Glomerular endothelial cell (primary cell): ENCODE measurements around the gene MYO5A. TPM values are rescaled to one million over a fixed set of nuclear protein-coding genes. Genes with fewer than 3 reads are reported as not detected.
"Not testable (repeated sequence)": the region's sequence is repeated elsewhere in the genome, so short reads cannot be mapped to it uniquely, and the experiment has no call there.

Experiments used
- DNase-seq: peaks from one replicate; pipeline ENCODE4 v3.0.0-alpha.2; 2011; ENCODE audit warnings: low read depth, low spot score; ENCODE audit errors: extremely low read depth
- total RNA-seq: library from RNA; depleted of rRNA; stranded (reverse); fragments of >200 nt; gene quantifications from 2 replicates; pipeline ENCODE4 v1.2.3, GENCODE V29; 2015

MYO5A gene
- total RNA-seq, 1 donor from 2014 or later: 70.9 TPM

GRCh38 chr15:52466134-52466701, 62.5 kb downstream of the MYO5A start:
- DNase-seq: no peak

- DNase-seq: no peak
These were observed 64.2 kb downstream of the MYO5A start for GRCh38 chr15:52464478-52464877.

DNA sequence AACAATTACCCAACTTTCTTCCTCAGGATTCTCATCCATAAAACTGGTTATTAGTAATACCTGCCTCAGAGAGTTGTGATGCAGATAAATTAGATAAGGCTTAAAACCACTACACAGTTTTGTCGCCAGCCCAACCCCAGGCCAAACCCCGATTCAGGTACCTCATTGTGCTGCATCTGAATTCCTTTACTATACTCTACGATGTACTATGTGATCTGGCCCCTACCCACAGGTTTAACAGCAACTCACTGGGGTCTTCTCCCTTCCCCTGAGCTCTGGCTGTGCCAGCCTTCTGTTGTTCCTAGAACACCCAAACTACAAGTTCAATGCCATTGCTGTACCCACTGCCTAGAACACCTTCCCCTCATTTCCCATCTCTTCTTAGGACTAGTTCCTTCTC, 64.6 kb downstream of the MYO5A start:
- no peak for DNase-seq

DNA sequence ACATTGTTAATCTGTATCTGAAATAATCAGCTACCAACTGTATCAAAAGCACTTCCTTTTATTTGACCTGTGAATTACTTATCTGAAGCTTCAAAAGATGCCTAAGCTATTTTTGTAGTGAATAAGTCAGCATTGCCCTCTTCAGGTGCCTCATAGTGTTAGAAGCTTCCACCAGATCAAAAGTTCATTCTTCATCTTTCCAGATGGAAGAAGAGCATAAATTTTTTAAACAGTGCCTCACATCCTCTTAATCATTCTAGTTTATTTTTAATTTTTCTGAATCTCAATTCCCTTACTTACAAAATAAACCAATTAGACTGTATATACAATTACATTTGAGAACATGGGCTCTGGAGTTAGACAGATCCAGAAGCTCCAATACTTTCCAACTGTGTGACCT, 65.0 kb downstream of the MYO5A start:
- DNase-seq: no peak

- no peak for DNase-seq
These were observed 65.8 kb downstream of the MYO5A start for GRCh38 chr15:52462806-52463360.

DNA sequence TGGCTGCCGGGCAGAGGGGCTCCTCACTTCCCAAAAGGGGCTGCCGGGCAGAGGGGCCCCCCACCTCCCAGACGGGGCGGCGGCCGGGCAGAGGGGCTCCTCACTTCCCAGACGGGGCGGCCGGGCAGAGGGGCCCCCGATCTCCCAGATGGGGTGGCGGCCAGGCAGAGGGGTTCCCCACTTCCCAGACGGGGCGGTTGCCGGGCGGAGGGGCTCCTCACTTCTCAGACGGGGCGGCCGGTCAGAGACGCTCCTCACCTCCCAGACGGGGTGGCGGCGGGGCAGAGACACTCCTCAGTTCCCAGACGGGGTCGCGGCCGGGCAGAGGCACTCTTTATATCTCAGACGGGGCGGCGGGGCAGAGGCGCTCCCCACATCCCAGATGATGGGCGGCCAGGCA, 69.0 kb downstream of the MYO5A start:
- not testable (repeated sequence) for DNase-seq

- DNase-seq: not testable (repeated sequence)
These were observed 69.4 kb downstream of the MYO5A start for GRCh38 chr15:52459265-52459664.

- DNase-seq: no peak
These were observed 80.4 kb downstream of the MYO5A start for GRCh38 chr15:52448011-52448890.

DNA sequence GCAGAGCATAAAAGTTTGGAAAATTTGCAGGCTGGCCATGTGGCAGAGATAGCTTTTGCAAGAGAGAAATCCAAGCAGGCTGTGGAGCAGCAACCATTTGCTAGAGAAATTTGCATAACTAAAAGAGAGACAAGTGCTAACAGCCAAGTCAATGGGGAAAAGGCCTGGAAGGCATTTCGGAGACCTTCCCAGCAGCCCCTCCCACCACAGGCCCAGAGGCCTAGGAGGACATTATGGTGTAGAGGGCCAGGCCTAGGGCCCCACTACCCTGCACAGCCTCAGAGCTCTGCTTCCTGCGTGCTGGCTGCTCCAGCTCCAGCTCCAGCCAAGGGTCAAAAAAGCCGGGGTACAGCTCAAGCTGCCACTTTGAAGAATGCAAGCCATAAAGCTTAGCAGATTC, 82.7 kb downstream of the MYO5A start:
- DNase-seq: no peak

GRCh38 chr15:52445553-52445952, 83.1 kb downstream of the MYO5A start:
- no peak for DNase-seq

DNA sequence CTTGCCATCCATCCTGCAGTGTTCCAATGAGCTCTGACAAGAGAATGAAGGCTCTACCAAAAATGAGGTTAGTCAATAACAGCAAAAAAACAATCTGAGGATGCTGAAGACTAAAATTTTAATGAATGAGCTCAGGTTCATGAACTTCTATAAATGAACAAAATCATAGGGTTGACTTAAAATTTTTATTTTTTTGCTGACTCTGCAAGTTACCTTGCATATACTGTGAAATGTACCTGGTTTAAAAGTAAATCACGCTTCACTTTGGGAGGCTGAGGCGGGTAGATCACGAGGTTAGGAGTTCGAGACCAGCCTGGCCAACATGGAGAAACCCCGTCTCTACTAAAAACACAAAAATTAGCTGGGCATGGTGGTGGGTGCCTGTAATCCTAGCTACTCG, 85.5 kb downstream of the MYO5A start:
- not testable (repeated sequence) for DNase-seq

DNA sequence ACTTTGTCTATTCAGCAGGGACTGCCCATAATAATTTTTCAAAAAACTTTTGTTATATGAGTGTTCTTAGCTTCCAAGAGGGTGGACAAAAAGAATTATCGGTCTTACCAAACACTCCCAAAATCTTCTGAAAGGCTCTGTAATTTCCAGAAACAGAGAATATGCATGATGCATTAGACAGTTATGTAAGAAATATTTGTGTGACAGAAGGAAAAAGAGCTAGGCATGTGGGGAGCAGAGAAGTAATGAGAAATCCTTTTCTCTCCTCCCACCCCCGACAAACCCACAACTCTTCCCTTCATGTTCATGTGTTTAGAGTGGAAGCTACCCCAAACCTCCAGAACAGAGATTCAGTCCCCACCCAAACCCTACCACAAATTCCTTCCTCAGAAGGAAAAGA, 86.8 kb downstream of the MYO5A start:
- DNase-seq: no peak

DNA sequence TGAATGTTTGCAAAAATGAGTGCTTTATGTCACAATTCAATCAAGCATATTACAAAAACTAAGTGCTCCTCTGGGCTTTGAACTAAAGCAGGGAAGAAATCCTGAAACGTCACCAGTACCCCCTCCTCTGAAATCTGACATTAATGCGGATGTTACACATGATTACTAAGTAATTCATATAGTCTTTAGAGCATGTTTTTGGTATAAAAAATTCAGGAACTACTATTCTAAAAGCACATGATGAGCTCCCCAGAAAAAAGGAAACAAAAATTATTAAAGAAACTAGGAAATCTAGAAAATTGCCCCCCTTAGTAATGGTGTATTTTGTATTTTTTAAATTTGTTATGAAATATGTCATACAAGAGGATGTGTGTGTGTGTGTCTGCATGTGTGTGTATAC, 87.7 kb downstream of the MYO5A start:
- DNase-seq: no peak

GRCh38 chr15:52440414-52440813, 88.3 kb downstream of the MYO5A start:
- no peak for DNase-seq

- DNase-seq: no peak
These were observed 89.2 kb downstream of the MYO5A start for GRCh38 chr15:52439470-52439869.

DNA sequence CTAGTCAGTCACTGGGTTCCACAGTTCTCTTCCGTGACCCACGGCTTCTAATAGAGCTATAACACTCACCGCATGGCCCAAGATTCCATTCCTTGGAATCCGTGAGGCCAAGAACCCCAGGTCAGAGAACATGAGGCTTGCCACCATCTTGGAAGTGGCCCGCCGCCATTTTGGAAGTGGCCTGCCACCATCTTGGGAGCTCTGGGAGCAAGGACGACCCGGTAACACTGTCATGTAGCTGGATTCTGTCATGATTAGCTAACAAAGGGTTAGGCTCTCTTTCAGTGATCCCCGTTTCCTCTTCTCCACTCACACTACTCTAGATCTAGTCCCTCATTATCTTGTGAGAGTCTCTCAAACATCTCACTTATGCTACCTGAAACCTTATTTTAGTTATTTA, 89.6 kb downstream of the MYO5A start:
- not testable (repeated sequence) for DNase-seq

DNA sequence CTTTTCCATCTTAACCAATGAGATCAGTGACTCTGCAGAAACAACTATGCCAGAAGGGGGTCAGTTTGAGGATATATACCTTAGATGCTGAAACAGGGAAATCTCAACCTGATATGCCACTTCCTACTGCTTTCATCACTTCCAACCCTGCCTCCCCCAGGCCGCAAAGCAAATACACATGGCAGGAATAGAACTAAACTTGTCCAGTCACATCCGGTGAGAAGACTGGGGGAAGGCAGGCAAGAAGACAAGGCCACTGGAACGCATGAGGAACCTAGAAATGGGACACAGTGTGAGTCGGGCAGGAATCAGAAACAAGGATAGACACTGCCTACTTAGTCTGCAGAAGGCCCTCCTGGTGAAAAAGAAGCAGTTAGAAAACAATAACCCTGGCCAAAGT, 90.6 kb downstream of the MYO5A start:
- DNase-seq: no peak

- DNase-seq: no peak
These were observed 91.0 kb downstream of the MYO5A start for GRCh38 chr15:52437646-52438045.

DNA sequence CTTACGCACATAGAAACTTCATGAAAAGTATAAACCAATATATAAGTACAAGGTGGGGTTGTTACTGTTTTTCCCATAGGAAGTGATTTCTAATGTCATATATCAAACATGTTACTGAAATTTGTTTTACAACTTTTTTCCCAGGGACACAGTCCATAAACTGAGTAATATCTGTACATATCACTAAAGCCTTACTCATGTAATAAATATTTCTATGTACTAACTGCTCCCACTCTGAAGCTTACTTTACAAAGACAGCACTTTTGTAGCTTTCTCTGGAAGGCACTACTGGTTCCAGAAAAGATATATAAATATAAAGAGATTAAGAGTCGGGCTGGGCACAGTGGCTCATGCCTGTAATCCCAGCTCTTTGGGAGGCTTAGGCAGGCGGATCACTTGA, 91.7 kb downstream of the MYO5A start:
- DNase-seq: no peak

- no peak for DNase-seq
These were observed 93.8 kb downstream of the MYO5A start for GRCh38 chr15:52434885-52435284.

- DNase-seq: no peak
These were observed 100.4 kb downstream of the MYO5A start for GRCh38 chr15:52428297-52428696.

GRCh38 chr15:52427804-52428203, 100.9 kb downstream of the MYO5A start:
- no peak for DNase-seq
